ENCODE measurements around the gene FST. TPM values are rescaled to one million over a fixed set of nuclear protein-coding genes. Genes with fewer than 3 reads are reported as not detected.

The FST gene
- total and polyA plus RNA-seq, 2 of the 13 experiments (the other 11 are each of a cell fraction or from before 2014, with no cell fraction given): 38.6 to 136 TPM

DNA sequence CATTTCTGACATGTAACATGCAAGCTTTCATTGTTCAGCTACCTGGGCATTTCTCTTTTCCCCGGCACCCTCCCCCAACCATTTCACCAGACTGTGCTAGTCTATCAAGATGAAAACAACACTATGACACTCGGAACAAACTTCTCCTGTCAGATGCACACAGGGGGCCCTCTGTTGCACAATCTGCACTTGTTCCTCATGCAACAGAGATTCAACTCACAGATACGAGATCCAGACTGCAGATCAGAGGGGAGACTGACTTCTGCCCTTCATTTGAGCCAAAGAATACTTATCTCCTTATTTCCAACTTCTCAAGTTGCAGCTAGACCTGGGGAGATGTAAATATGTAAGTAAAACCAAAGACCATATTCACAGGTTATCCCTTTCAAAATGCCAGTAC lies 15.7 kb upstream of the FST start (continued):
- TF ChIP-seq, protein P1, sequence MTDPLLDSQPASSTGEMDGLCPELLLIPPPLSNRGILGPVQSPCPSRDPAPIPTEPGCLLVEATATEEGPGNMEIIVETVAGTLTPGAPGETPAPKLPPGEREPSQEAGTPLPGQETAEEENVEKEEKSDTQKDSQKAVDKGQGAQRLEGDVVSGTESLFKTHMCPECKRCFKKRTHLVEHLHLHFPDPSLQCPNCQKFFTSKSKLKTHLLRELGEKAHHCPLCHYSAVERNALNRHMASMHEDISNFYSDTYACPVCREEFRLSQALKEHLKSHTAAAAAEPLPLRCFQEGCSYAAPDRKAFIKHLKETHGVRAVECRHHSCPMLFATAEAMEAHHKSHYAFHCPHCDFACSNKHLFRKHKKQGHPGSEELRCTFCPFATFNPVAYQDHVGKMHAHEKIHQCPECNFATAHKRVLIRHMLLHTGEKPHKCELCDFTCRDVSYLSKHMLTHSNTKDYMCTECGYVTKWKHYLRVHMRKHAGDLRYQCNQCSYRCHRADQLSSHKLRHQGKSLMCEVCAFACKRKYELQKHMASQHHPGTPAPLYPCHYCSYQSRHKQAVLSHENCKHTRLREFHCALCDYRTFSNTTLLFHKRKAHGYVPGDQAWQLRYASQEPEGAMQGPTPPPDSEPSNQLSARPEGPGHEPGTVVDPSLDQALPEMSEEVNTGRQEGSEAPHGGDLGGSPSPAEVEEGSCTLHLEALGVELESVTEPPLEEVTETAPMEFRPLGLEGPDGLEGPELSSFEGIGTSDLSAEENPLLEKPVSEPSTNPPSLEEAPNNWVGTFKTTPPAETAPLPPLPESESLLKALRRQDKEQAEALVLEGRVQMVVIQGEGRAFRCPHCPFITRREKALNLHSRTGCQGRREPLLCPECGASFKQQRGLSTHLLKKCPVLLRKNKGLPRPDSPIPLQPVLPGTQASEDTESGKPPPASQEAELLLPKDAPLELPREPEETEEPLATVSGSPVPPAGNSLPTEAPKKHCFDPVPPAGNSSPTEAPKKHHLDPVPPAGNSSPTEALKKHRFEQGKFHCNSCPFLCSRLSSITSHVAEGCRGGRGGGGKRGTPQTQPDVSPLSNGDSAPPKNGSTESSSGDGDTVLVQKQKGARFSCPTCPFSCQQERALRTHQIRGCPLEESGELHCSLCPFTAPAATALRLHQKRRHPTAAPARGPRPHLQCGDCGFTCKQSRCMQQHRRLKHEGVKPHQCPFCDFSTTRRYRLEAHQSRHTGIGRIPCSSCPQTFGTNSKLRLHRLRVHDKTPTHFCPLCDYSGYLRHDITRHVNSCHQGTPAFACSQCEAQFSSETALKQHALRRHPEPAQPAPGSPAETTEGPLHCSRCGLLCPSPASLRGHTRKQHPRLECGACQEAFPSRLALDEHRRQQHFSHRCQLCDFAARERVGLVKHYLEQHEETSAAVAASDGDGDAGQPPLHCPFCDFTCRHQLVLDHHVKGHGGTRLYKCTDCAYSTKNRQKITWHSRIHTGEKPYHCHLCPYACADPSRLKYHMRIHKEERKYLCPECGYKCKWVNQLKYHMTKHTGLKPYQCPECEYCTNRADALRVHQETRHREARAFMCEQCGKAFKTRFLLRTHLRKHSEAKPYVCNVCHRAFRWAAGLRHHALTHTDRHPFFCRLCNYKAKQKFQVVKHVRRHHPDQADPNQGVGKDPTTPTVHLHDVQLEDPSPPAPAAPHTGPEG (CRISPR knock-in tag; IDR thresholded peaks at IDR 0.05): no peak
- TF ChIP-seq, protein P2, sequence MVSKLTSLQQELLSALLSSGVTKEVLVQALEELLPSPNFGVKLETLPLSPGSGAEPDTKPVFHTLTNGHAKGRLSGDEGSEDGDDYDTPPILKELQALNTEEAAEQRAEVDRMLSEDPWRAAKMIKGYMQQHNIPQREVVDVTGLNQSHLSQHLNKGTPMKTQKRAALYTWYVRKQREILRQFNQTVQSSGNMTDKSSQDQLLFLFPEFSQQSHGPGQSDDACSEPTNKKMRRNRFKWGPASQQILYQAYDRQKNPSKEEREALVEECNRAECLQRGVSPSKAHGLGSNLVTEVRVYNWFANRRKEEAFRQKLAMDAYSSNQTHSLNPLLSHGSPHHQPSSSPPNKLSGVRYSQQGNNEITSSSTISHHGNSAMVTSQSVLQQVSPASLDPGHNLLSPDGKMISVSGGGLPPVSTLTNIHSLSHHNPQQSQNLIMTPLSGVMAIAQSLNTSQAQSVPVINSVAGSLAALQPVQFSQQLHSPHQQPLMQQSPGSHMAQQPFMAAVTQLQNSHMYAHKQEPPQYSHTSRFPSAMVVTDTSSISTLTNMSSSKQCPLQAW (CRISPR knock-in tag; IDR thresholded peaks at IDR 0.05): no peak
- TF ChIP-seq ZNF674 (CRISPR knock-in tag; IDR thresholded peaks at IDR 0.05; ENCODE audit: low read depth): no peak
- no peak for TF ChIP-seq RAD21 (CRISPR knock-in tag; IDR thresholded peaks at IDR 0.05)
- no peak for TF ChIP-seq ZNF543 (CRISPR knock-in tag; IDR thresholded peaks at IDR 0.05)

All from HepG2 (cell line).